Measurements from ENCODE around the gene ALG8.
"Not testable (repeated sequence)": the region's sequence is repeated elsewhere in the genome, so short reads cannot be mapped to it uniquely, and the experiment has no call there.

Gene ALG8

GRCh38 chr11:78067704-78068103 lies 71.7 kb downstream of the ALG8 start:
- no peak for DNase-seq

GRCh38 chr11:78066471-78066870 lies 73.0 kb downstream of the ALG8 start:
- DNase-seq, result no peak

- no peak for DNase-seq
Measured at GRCh38 chr11:78065203-78065602, 74.2 kb downstream of the ALG8 start.

- DNase-seq, result no peak
Measured at GRCh38 chr11:78063440-78064181, 75.8 kb downstream of the ALG8 start, which contains the start of gene THRSP. TSS of gene THRSP (plus strand) at chr11:78063861. CDS start at chr11:78063882, 21 bp downstream.

GRCh38 chr11:78062671-78063070 lies 76.8 kb downstream of the ALG8 start:
- no peak for DNase-seq

GRCh38 chr11:78061921-78062311 lies 77.5 kb downstream of the ALG8 start:
- DNase-seq, result no peak

GRCh38 chr11:78061088-78061920 lies 78.1 kb downstream of the ALG8 start:
- DNase-seq, result no peak

- no peak for DNase-seq
Measured at GRCh38 chr11:78060533-78060932, 78.9 kb downstream of the ALG8 start.

GRCh38 chr11:78059749-78060328 lies 79.6 kb downstream of the ALG8 start:
- not testable (repeated sequence) for DNase-seq

- DNase-seq, result no peak
Measured at GRCh38 chr11:78057462-78058055, 81.9 kb downstream of the ALG8 start.

GRCh38 chr11:78056093-78056492 lies 83.3 kb downstream of the ALG8 start:
- DNase-seq, result no peak

GRCh38 chr11:78054971-78055370 lies 84.5 kb downstream of the ALG8 start:
- DNase-seq, result no peak

- no peak for DNase-seq
Measured at GRCh38 chr11:78050964-78051831, 88.2 kb downstream of the ALG8 start.
